Measurements from ENCODE around the gene ANKS1A. TPM values are rescaled to one million over a fixed set of nuclear protein-coding genes. Genes with fewer than 3 reads are reported as not detected.

ANKS1A gene
- total and polyA plus RNA-seq, 10 donors, result 5.1 to 68.9 (median 45.6) TPM

GRCh38 chr6:34973547-34974248 is 84.6 kb downstream of the ANKS1A start:
- no peaks in the 10 kb centered on the region for H3K27me3 ChIP-seq (replicated peaks in 1 of 7)
- H3K36me3 ChIP-seq, result peaks cover 0 to 57% (median 18%) of the 10 kb centered on the region in 6 donors
- no peaks in the 10 kb centered on the region for H3K9me3 ChIP-seq
- TF ChIP-seq POLR2AphosphoS5 (IDR thresholded peaks at IDR 0.05) (no peak), POLR2A (IDR thresholded peaks at IDR 0.05) (no peak)
- TF ChIP-seq, protein P1, sequence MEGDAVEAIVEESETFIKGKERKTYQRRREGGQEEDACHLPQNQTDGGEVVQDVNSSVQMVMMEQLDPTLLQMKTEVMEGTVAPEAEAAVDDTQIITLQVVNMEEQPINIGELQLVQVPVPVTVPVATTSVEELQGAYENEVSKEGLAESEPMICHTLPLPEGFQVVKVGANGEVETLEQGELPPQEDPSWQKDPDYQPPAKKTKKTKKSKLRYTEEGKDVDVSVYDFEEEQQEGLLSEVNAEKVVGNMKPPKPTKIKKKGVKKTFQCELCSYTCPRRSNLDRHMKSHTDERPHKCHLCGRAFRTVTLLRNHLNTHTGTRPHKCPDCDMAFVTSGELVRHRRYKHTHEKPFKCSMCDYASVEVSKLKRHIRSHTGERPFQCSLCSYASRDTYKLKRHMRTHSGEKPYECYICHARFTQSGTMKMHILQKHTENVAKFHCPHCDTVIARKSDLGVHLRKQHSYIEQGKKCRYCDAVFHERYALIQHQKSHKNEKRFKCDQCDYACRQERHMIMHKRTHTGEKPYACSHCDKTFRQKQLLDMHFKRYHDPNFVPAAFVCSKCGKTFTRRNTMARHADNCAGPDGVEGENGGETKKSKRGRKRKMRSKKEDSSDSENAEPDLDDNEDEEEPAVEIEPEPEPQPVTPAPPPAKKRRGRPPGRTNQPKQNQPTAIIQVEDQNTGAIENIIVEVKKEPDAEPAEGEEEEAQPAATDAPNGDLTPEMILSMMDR (IDR thresholded peaks at IDR 0.05 in 8 of 11, conservative IDR thresholded peaks at IDR 0.05 in 3 of 11), result no peak
- peak overlapping the region in 1 of 8 donors; percentile 6 for H3K27ac ChIP-seq
- no peak for DNase-seq
- H3K4me3 ChIP-seq, result no peak overlapping the region
- intact Hi-C loops (cut with DNase I; ENCODE audit: low total_unique reads), result no loop called here
- WGBS, 5 donors, result 40% methylated on average over 1 of the region's 2 CpGs; no CpG with 5 or more reads in 4 of the 5 donors
- H3K4me1 ChIP-seq, result no peaks in the 10 kb centered on the region

DNA sequence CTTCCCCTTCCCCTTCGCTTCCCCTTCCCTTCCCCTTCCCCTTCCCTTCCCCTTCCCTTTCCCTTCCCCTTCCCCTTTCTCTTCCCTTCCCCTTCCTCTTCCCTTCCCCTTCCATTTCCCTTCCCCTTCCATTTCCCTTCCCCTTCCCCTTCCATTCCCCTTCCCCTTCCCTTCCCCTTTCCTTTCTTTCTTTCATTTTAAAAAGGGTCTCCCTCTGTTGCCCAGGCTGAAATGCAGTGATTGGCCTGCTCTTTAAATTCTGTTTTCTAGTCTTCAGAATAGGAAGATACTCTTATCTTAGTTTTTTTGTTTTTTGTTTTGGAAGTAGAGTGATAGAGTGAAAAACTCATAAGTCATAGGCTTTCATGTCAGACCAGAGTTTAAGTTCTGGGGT is 85.2 kb downstream of the ANKS1A start:
- H3K36me3 ChIP-seq, result peaks cover 0 to 60% (median 18%) of the 10 kb centered on the region in 6 donors
- WGBS, 5 donors, result no CpG with 5 or more reads among the region's 1 CpG
- no peak overlapping the region for H3K4me3 ChIP-seq
- no peak overlapping the region for H3K27ac ChIP-seq
- no peak for DNase-seq
- H3K9me3 ChIP-seq, result no peaks in the 10 kb centered on the region
- no peaks in the 10 kb centered on the region for H3K4me1 ChIP-seq
- intact Hi-C loops (cut with DNase I; ENCODE audit: low total_unique reads), result no loop called here
- no peaks in the 10 kb centered on the region for H3K27me3 ChIP-seq (replicated peaks in 1 of 7)
- TF ChIP-seq, protein P1 (IDR thresholded peaks at IDR 0.05 in 8 of 11, conservative IDR thresholded peaks at IDR 0.05 in 3 of 11), result no peak
- TF ChIP-seq POLR2A (IDR thresholded peaks at IDR 0.05) (no peak), POLR2AphosphoS5 (IDR thresholded peaks at IDR 0.05) (no peak)

DNA sequence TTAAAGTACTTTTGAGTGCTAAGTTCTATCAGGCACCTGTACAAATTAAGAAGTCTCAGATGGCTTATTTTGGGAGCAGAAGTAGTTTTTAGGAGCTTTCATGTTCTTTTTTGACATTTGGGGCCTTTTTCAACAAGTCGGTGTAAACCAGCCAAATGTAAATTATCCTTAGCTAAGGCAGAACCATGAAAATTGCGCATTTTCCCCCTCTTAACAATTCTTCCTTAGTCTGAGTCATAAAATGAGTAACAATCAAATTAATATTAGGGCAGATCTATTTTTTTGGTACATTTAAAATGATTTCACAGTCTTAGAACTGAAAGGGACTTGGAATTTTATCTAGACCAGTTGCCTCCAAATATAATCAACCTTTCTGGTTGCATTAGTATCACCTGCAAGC is 87.2 kb downstream of the ANKS1A start:
- intact Hi-C loops (cut with DNase I; ENCODE audit: low total_unique reads), result no loop called here
- Histone ChIP-seq H3K4me1 (peaks cover 0 to 8% (median 0%) of the 10 kb centered on the region in 6 donors), H3K9me3 (no peaks in the 10 kb centered on the region), H3K4me3 (no peak overlapping the region), H3K36me3 (peaks cover 0 to 53% (median 1%) of the 10 kb centered on the region in 6 donors), H3K27ac (no peak overlapping the region), H3K27me3 (replicated peaks in 1 of 7) (no peaks in the 10 kb centered on the region)
- WGBS, 5 donors, result 93 to 98% (median 97%) methylated on average over 2 of the region's 2 CpGs
- TF ChIP-seq, protein P1 (IDR thresholded peaks at IDR 0.05 in 8 of 11, conservative IDR thresholded peaks at IDR 0.05 in 3 of 11), result no peak
- no peak for TF ChIP-seq POLR2A (IDR thresholded peaks at IDR 0.05)
- TF ChIP-seq POLR2AphosphoS5 (IDR thresholded peaks at IDR 0.05), result no peak
- DNase-seq, result no peak

DNA sequence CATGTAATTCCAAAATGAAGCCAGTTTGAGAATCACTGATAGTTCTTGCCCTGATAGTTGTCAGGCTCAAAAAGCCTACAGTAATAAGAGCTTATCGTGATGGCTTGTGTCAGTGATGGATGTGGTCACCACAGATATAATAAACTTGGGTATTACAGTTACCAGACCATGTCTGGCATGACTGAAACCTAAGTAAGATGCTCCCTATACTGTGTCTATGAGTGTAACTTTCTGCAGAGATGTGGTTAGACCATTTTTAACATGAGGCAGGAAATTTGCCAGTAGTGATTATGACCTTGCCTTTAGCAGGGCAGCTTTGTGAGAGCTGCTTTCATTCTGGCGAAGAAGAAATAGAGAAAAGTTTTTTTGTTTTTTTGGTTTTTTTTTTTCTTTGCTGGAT is 90.2 kb downstream of the ANKS1A start:
- H3K4me1 ChIP-seq, result peaks cover 0 to 8% (median 0%) of the 10 kb centered on the region in 6 donors
- DNase-seq, result no peak
- TF ChIP-seq POLR2AphosphoS5 (IDR thresholded peaks at IDR 0.05), result no peak
- no peak for TF ChIP-seq POLR2A (IDR thresholded peaks at IDR 0.05)
- TF ChIP-seq, protein P1 (IDR thresholded peaks at IDR 0.05 in 8 of 11, conservative IDR thresholded peaks at IDR 0.05 in 3 of 11), result no peak
- WGBS, 5 donors, result 76 to 91% (median 80%) methylated on average over 2 of the region's 2 CpGs
- intact Hi-C loops (cut with DNase I; ENCODE audit: low total_unique reads), result no loop called here
- H3K27me3 ChIP-seq (replicated peaks in 1 of 7), result no peaks in the 10 kb centered on the region
- no peaks in the 10 kb centered on the region for H3K9me3 ChIP-seq
- no peak overlapping the region for H3K4me3 ChIP-seq
- peaks cover 0 to 64% (median 23%) of the 10 kb centered on the region in 6 donors for H3K36me3 ChIP-seq
- H3K27ac ChIP-seq, result no peak overlapping the region
